Neural progenitor cell (in vitro differentiated cells): ENCODE results near the gene MSH3. TPM values are rescaled to one million over a fixed set of nuclear protein-coding genes. Genes with fewer than 3 reads are reported as not detected.

ENCODE experiments used
- DNase-seq: peaks from one replicate; pipeline ENCODE4 v3.0.0-alpha.2; 2016; ENCODE audit warnings: low spot score
- H2AFZ ChIP-seq: fragments of 200-600 bp; sonication (generic); replicated peaks from 2 replicates; pipeline ENCODE4 v1.6.1; 2016; ENCODE audit warnings: antibody characterized with exemption
- H3F3A ChIP-seq: fragments of 200-600 bp; sonication (generic); 2 replicates; pipeline ENCODE4 v1.6.1; 2016; ENCODE audit warnings: antibody characterized with exemption, low read depth
- H3K27ac ChIP-seq: fragments of 200-600 bp; sonication (generic); 2 replicates; pipeline ENCODE4 v1.5.1; 2016; ENCODE audit warnings: mild to moderate bottlenecking
- H3K27me3 ChIP-seq: fragments of 200-600 bp; sonication (generic); 2 replicates; pipeline ENCODE4 v1.6.1; 2016; ENCODE audit warnings: mild to moderate bottlenecking, moderate library complexity
- H3K36me3 ChIP-seq: fragments of 200-600 bp; sonication (generic); 2 replicates; pipeline ENCODE4 v1.5.1; 2016
- H3K4me1 ChIP-seq: fragments of 200-600 bp; sonication (generic); 2 replicates; pipeline ENCODE4 v1.6.1; 2016; ENCODE audit warnings: mixed run types
- H3K4me2 ChIP-seq: fragments of 200-600 bp; sonication (generic); 2 replicates; pipeline ENCODE4 v1.6.1; 2016
- H3K4me3 ChIP-seq: fragments of 200-600 bp; sonication (generic); 2 replicates; pipeline ENCODE4 v1.5.1; 2016
- H3K79me2 ChIP-seq: fragments of 200-600 bp; sonication (generic); 2 replicates; pipeline ENCODE4 v1.6.1; 2016; ENCODE audit warnings: low read depth
- H3K9ac ChIP-seq: fragments of 200-600 bp; sonication (generic); 2 replicates; pipeline ENCODE4 v1.6.1; 2016
- H3K9me3 ChIP-seq: fragments of 200-600 bp; sonication (generic); 2 replicates; pipeline ENCODE4 v1.5.1; 2016; ENCODE audit warnings: low read depth
- H4K20me1 ChIP-seq: fragments of 200-600 bp; sonication (generic); 2 replicates; pipeline ENCODE4 v1.6.1; 2016; ENCODE audit warnings: low read depth
- H3K27ac Mint-ChIP-seq: 3 replicates; pipeline ENCODE4 v1.8.0; 2021; ENCODE audit warnings: mixed read lengths
- H3K27me3 Mint-ChIP-seq: 2 replicates; pipeline ENCODE4 v1.8.0; 2022; ENCODE audit warnings: low read depth, mild to moderate bottlenecking, inconsistent platforms, moderate library complexity, mixed read lengths; ENCODE audit not compliant: insufficient read depth
- H3K36me3 Mint-ChIP-seq: 3 replicates; pipeline ENCODE4 v1.8.0; 2021; ENCODE audit warnings: mixed read lengths
- H3K4me1 Mint-ChIP-seq: 3 replicates; pipeline ENCODE4 v1.8.0; 2021; ENCODE audit warnings: mixed read lengths
- H3K4me3 Mint-ChIP-seq: 3 replicates; pipeline ENCODE4 v1.8.0; 2021; ENCODE audit warnings: mild to moderate bottlenecking, moderate library complexity, mixed read lengths
- H3K9me3 Mint-ChIP-seq: 3 replicates; pipeline ENCODE4 v1.8.0; 2020; ENCODE audit warnings: mixed read lengths
- EZH2 ChIP-seq: fragments of 200-600 bp; sonication (generic); IDR thresholded peaks from 2 replicates; pipeline ENCODE4 v1.6.1; 2017; ENCODE audit warnings: antibody characterized with exemption, mild to moderate bottlenecking, moderate library complexity
- EZH2phosphoT487 ChIP-seq: fragments of 200-600 bp; sonication (generic); IDR thresholded peaks from 2 replicates; pipeline ENCODE4 v1.6.1; 2017; ENCODE audit warnings: antibody characterized with exemption
- total RNA-seq: library from RNA; depleted of rRNA; stranded (reverse); fragments of >200 nt; gene quantifications from 2 replicates; pipeline ENCODE4 v1.2.3, GENCODE V29; 2015; ENCODE audit warnings: low replicate concordance
- TF ChIP-seq, protein P1 (sequence below): fragments of 200-600 bp; sonication (generic); IDR thresholded peaks from 2 replicates; pipeline ENCODE4 v1.5.1; 2017; ENCODE audit warnings: antibody characterized with exemption, mild to moderate bottlenecking

Gene MSH3
- total RNA-seq, 1 donor from 2014 or later: 26.1 TPM

DNA sequence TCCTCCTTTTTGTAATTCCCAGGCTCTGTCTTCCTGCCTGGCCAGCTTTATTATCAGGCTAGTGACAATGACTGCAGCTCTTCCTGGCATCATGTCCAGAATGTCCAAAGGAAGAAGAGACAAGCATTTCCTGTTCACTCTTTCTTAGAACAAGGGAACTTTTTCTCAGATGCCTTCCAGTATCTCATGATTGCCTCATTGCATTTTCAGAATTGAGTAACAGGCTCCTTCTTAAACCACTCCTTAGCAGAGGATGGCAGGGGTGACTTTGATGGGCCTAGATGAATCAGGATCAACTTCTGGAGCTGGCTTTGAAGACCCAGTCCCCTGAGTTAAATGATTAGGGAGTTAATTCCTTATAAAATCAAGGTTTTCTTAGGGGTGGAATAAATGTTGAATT lies 212.8 kb downstream of the MSH3 start:
- Mint-ChIP-seq H3K27ac (no peak overlapping the region), H3K4me3 (no peak overlapping the region), H3K27me3 (peaks cover 2% of the 10 kb centered on the region), H3K36me3 (no peaks in the 10 kb centered on the region), H3K9me3 (no peaks in the 10 kb centered on the region), H3K4me1 (peaks cover 5% of the 10 kb centered on the region)
- H3K9me3 ChIP-seq: no peaks in the 10 kb centered on the region
- H3K79me2 ChIP-seq: no peaks in the 10 kb centered on the region
- no peaks in the 10 kb centered on the region for H3K36me3 ChIP-seq
- no peaks in the 10 kb centered on the region for H3F3A ChIP-seq
- no peak overlapping the region for H3K9ac ChIP-seq
- no peak overlapping the region for H3K27ac ChIP-seq
- H3K4me1 ChIP-seq: peaks cover 5% of the 10 kb centered on the region
- DNase-seq: no peak
- no peak overlapping the region for H3K4me3 ChIP-seq
- H2AFZ ChIP-seq: no peak overlapping the region
- TF ChIP-seq EZH2phosphoT487 (no peak), EZH2 (no peak)
- TF ChIP-seq, protein P1, sequence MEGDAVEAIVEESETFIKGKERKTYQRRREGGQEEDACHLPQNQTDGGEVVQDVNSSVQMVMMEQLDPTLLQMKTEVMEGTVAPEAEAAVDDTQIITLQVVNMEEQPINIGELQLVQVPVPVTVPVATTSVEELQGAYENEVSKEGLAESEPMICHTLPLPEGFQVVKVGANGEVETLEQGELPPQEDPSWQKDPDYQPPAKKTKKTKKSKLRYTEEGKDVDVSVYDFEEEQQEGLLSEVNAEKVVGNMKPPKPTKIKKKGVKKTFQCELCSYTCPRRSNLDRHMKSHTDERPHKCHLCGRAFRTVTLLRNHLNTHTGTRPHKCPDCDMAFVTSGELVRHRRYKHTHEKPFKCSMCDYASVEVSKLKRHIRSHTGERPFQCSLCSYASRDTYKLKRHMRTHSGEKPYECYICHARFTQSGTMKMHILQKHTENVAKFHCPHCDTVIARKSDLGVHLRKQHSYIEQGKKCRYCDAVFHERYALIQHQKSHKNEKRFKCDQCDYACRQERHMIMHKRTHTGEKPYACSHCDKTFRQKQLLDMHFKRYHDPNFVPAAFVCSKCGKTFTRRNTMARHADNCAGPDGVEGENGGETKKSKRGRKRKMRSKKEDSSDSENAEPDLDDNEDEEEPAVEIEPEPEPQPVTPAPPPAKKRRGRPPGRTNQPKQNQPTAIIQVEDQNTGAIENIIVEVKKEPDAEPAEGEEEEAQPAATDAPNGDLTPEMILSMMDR: no peak
- H3K4me2 ChIP-seq: no peak overlapping the region
- H3K27me3 ChIP-seq: no peaks in the 10 kb centered on the region
- H4K20me1 ChIP-seq: no peaks in the 10 kb centered on the region

DNA sequence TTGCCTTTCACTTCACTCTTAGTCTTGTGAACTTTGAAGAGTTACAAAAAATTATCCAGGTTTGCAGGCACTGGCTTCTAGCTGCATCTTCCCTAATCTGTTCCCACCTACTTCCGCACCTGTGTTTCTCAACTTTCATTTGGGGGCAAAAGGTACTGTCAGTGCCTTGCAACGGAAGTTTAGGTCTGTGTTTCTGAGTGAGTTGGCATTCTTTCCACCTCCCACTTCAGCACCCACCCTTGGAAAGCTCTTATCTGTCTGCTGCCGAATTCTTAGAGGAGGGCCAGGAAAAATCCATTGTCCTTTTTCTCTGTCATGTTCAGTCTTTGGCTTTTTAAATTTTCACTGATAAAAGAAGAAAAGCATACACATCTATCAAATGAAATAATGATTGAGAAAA lies 216.0 kb downstream of the MSH3 start:
- Histone ChIP-seq H3K4me1 (peaks cover 5% of the 10 kb centered on the region), H3K4me3 (no peak overlapping the region), H3F3A (no peaks in the 10 kb centered on the region), H4K20me1 (no peaks in the 10 kb centered on the region), H3K9me3 (no peaks in the 10 kb centered on the region), H2AFZ (no peak overlapping the region), H3K27ac (no peak overlapping the region), H3K9ac (no peak overlapping the region), H3K4me2 (no peak overlapping the region), H3K27me3 (no peaks in the 10 kb centered on the region), H3K36me3 (no peaks in the 10 kb centered on the region), H3K79me2 (no peaks in the 10 kb centered on the region)
- Mint-ChIP-seq H3K27me3 (peaks cover 2% of the 10 kb centered on the region), H3K27ac (no peak overlapping the region), H3K36me3 (no peaks in the 10 kb centered on the region), H3K4me1 (peaks cover 5% of the 10 kb centered on the region), H3K9me3 (no peaks in the 10 kb centered on the region), H3K4me3 (no peak overlapping the region)
- TF ChIP-seq EZH2: no peak
- TF ChIP-seq, protein P1: no peak
- no peak for TF ChIP-seq EZH2phosphoT487
- no peak for DNase-seq

DNA sequence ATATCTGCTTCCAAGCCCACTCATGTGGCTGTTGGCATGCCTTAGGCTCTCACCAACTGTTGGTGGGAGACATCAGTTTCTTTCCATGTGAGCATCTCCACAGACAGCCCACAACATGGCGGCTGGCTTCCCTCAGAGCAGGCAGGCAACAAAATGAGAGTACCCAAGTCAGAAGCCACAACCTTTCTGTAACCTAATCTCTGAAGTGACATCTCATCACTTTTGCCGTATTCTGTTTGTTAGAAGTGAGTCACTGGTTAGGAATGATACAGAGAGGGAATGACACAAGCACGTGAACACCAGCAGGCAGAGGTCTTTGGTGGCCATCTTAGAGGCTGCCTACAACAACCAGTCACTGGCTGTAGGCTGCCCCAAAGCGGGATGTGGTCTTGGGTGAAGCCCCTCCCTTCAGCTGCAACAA lies 217.1 kb downstream of the MSH3 start:
- Mint-ChIP-seq H3K36me3 (no peaks in the 10 kb centered on the region), H3K27me3 (no peaks in the 10 kb centered on the region), H3K27ac (no peak overlapping the region), H3K4me1 (peaks cover 4% of the 10 kb centered on the region), H3K4me3 (no peak overlapping the region), H3K9me3 (no peaks in the 10 kb centered on the region)
- Histone ChIP-seq H3K4me1 (peaks cover 4% of the 10 kb centered on the region), H3K9ac (no peak overlapping the region), H4K20me1 (no peaks in the 10 kb centered on the region), H3K9me3 (no peaks in the 10 kb centered on the region), H3K27ac (no peak overlapping the region), H3K79me2 (no peaks in the 10 kb centered on the region), H2AFZ (no peak overlapping the region), H3K27me3 (no peaks in the 10 kb centered on the region), H3F3A (no peaks in the 10 kb centered on the region), H3K4me2 (no peak overlapping the region), H3K36me3 (no peaks in the 10 kb centered on the region), H3K4me3 (no peak overlapping the region)
- no peak for TF ChIP-seq EZH2phosphoT487
- TF ChIP-seq, protein P1: no peak
- TF ChIP-seq EZH2: no peak
- no peak for DNase-seq

DNA sequence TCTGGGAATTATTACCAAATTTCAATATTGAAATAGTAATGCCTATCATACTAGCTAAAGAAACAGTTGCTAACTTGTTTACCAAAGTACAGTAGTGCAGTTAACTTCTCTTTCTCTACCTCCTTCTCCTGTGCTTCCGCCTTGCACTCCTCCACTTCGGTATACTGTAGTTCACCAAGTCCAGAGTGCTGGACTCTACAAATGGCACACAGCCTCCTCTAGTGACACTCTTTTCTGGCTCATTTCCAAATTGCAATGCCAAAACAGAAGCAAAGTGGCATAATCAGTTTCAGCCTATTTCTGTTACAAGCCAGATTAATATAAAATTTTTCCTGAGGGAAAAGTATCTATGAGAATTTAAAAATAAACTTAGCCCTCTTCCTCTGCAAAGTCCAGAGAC lies 219.7 kb downstream of the MSH3 start:
- H3K9me3 ChIP-seq: no peaks in the 10 kb centered on the region
- Mint-ChIP-seq H3K27me3 (no peaks in the 10 kb centered on the region), H3K4me3 (no peak overlapping the region), H3K4me1 (no peaks in the 10 kb centered on the region), H3K36me3 (no peaks in the 10 kb centered on the region), H3K27ac (no peak overlapping the region), H3K9me3 (no peaks in the 10 kb centered on the region)
- TF ChIP-seq EZH2: no peak
- TF ChIP-seq EZH2phosphoT487: no peak
- TF ChIP-seq, protein P1: no peak
- DNase-seq: no peak
- H3K27ac ChIP-seq: no peak overlapping the region
- H2AFZ ChIP-seq: no peak overlapping the region
- H3K4me2 ChIP-seq: no peak overlapping the region
- no peaks in the 10 kb centered on the region for H3K36me3 ChIP-seq
- H3F3A ChIP-seq: no peaks in the 10 kb centered on the region
- H3K79me2 ChIP-seq: no peaks in the 10 kb centered on the region
- no peaks in the 10 kb centered on the region for H3K27me3 ChIP-seq
- no peaks in the 10 kb centered on the region for H3K4me1 ChIP-seq
- no peaks in the 10 kb centered on the region for H4K20me1 ChIP-seq
- no peak overlapping the region for H3K4me3 ChIP-seq
- no peak overlapping the region for H3K9ac ChIP-seq
